Hematopoietic multipotent progenitor cell (in vitro differentiated cells): Measurements from ENCODE around the gene ENO1. TPM values are rescaled to one million over a fixed set of nuclear protein-coding genes. Genes with fewer than 3 reads are reported as not detected.

Experiments used
- DNase-seq, 3 donors: peaks; one replicate each; pipeline ENCODE4 v3.0.0-alpha.2; 2011 to 2015; ENCODE audit warnings: low read depth in 2 of 3, low spot score in 2 of 3
- small RNA-seq: library from RNA; depleted of rRNA; stranded (forward); fragments of <200 nt; gene quantifications from one replicate; pipeline ENCODE3, GENCODE V24; 2012
- total RNA-seq: library from RNA; depleted of rRNA; stranded (reverse); fragments of >200 nt; gene quantifications from one replicate; pipeline ENCODE4 v1.2.3, GENCODE V29; 2012

Gene ENO1
- total RNA-seq, 1 donor = 1,354 TPM

- no peak for DNase-seq
Observed at GRCh38 chr1:8816264-8816663, 62.2 kb downstream of the ENO1 start.

GRCh38 chr1:8815582-8816151 lies 62.8 kb downstream of the ENO1 start:
- peak in 1 of 3 donors; percentile 16 for DNase-seq

GRCh38 chr1:8814865-8815264 lies 63.6 kb downstream of the ENO1 start:
- peak in 1 of 3 donors; percentile 39 for DNase-seq

- no peak for DNase-seq
Observed at GRCh38 chr1:8813991-8814390, 64.5 kb downstream of the ENO1 start.

GRCh38 chr1:8813016-8813763 lies 65.3 kb downstream of the ENO1 start:
- no peak for DNase-seq

GRCh38 chr1:8812081-8812480 lies 66.4 kb downstream of the ENO1 start:
- DNase-seq = no peak

Small RNA genes within 50 kb of the gene (small RNA-seq; reads per million reads assigned to genes)
- gene AL139415.2 = not detected
- gene MIR6728 = not detected
- gene RNU6-304P = not detected

Other genes with a start within 250 kb of the ENO1 start
- gene RERE, start 61.0 kb downstream of the ENO1 start, total RNA-seq = 61.9 TPM
- gene CA6, start 67.2 kb upstream of the ENO1 start, total RNA-seq = not detected
- not detected for gene SLC2A7, start 147.7 kb upstream of the ENO1 start, total RNA-seq
- 63.8 TPM for gene SLC2A5, start 190.9 kb upstream of the ENO1 start, total RNA-seq